ENCODE measurements around the gene BLOC1S5. TPM values are rescaled to one million over a fixed set of nuclear protein-coding genes. Genes with fewer than 3 reads are reported as not detected.

Gene BLOC1S5
- total RNA-seq, 1 experiment from 2014 or later = 16.1 TPM

DNA sequence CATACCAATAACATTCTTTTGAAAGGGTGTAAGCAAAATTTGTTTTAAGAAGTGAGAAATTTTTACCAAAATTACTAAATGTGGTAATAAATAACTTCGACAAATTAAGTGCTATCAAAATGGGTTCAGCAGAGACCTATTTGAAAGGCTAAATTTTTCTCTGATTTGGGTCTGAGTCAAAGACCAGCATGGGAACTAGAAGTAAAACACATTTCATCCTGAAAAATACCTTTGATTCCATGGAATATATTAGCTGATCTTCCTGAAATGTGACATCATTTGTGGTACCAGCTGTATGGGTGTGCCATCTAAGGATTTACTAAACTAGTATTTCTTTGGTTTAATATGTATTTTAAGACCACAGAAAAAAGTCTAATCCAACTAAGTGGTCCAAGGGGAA, 63.6 kb downstream of the BLOC1S5 start:
- TF ChIP-seq, protein P1, sequence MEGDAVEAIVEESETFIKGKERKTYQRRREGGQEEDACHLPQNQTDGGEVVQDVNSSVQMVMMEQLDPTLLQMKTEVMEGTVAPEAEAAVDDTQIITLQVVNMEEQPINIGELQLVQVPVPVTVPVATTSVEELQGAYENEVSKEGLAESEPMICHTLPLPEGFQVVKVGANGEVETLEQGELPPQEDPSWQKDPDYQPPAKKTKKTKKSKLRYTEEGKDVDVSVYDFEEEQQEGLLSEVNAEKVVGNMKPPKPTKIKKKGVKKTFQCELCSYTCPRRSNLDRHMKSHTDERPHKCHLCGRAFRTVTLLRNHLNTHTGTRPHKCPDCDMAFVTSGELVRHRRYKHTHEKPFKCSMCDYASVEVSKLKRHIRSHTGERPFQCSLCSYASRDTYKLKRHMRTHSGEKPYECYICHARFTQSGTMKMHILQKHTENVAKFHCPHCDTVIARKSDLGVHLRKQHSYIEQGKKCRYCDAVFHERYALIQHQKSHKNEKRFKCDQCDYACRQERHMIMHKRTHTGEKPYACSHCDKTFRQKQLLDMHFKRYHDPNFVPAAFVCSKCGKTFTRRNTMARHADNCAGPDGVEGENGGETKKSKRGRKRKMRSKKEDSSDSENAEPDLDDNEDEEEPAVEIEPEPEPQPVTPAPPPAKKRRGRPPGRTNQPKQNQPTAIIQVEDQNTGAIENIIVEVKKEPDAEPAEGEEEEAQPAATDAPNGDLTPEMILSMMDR (conservative IDR thresholded peaks at IDR 0.05) = no peak
- TF ChIP-seq EZH2 (IDR thresholded peaks at IDR 0.05; ENCODE audit: low read depth) = no peak
- Histone ChIP-seq H3K4me1 (replicated peaks; ENCODE audit: insufficient read depth) (no peaks in the 10 kb centered on the region), H2AFZ (no peak overlapping the region), H3K36me3 (ENCODE audit: low read depth) (no peaks in the 10 kb centered on the region), H3K27me3 (ENCODE audit: insufficient read depth, low read depth) (no peaks in the 10 kb centered on the region), H3F3A (ENCODE audit: insufficient read depth, low read depth) (no peaks in the 10 kb centered on the region), H3K9me3 (ENCODE audit: insufficient read depth, low read depth) (no peaks in the 10 kb centered on the region), H3K4me2 (no peak overlapping the region), H4K20me1 (ENCODE audit: insufficient read depth) (no peaks in the 10 kb centered on the region; the same call in 1 of the 2 replicates), H3K4me3 (no peak overlapping the region), H3K79me2 (ENCODE audit: low read depth) (no peaks in the 10 kb centered on the region), H3K9me2 (ENCODE audit: insufficient read depth) (no peaks in the 10 kb centered on the region), H3K27ac (no peak overlapping the region)
- no TSS peak for BruUV-seq (replicated peaks)
- POLR2A ChIA-PET (ENCODE audit: unreplicated experiment) = no interaction called here
- no peak for DNase-seq
- CTCF ChIA-PET = no interaction called here
- intact Hi-C loops (cut with micrococcal nuclease; ENCODE audit: unreplicated experiment) = no loop called here

DNA sequence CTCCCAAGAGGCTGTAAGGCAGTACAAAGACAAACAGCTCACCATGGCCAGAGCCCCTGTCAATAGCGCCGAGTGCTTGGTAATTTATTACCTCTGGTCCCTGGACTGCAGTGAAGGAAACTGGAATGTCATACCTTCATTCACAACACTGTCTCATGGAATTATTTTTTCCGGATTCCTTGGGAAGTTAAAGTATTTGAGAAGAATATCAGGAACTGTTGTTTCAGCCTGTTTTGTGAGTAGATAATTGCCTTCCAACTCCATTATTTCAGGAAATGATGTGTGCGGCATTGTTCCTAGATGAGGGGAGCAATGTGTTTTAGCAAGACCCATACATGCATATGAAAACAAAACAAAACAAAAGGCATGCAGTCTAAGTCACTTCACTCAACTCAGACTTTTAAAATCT, 64.0 kb downstream of the BLOC1S5 start:
- H3K9me3 ChIP-seq (ENCODE audit: insufficient read depth, low read depth) = no peaks in the 10 kb centered on the region
- no peak overlapping the region for H3K27ac ChIP-seq
- H3K79me2 ChIP-seq (ENCODE audit: low read depth) = no peaks in the 10 kb centered on the region
- no peaks in the 10 kb centered on the region for H3K4me1 ChIP-seq (replicated peaks; ENCODE audit: insufficient read depth)
- H4K20me1 ChIP-seq (ENCODE audit: insufficient read depth) = no peaks in the 10 kb centered on the region; the same call in 1 of the 2 replicates
- H3K36me3 ChIP-seq (ENCODE audit: low read depth) = no peaks in the 10 kb centered on the region
- BruUV-seq (replicated peaks) = no TSS peak
- H2AFZ ChIP-seq = no peak overlapping the region
- intact Hi-C loops (cut with micrococcal nuclease; ENCODE audit: unreplicated experiment) = no loop called here
- H3K4me2 ChIP-seq = no peak overlapping the region
- no peaks in the 10 kb centered on the region for H3K9me2 ChIP-seq (ENCODE audit: insufficient read depth)
- POLR2A ChIA-PET (ENCODE audit: unreplicated experiment) = no interaction called here
- no peaks in the 10 kb centered on the region for H3F3A ChIP-seq (ENCODE audit: insufficient read depth, low read depth)
- CTCF ChIA-PET = no interaction called here
- H3K27me3 ChIP-seq (ENCODE audit: insufficient read depth, low read depth) = no peaks in the 10 kb centered on the region
- no peak overlapping the region for H3K4me3 ChIP-seq
- DNase-seq = no peak
- TF ChIP-seq EZH2 (IDR thresholded peaks at IDR 0.05; ENCODE audit: low read depth) = no peak
- TF ChIP-seq, protein P1 (conservative IDR thresholded peaks at IDR 0.05) = no peak

DNA sequence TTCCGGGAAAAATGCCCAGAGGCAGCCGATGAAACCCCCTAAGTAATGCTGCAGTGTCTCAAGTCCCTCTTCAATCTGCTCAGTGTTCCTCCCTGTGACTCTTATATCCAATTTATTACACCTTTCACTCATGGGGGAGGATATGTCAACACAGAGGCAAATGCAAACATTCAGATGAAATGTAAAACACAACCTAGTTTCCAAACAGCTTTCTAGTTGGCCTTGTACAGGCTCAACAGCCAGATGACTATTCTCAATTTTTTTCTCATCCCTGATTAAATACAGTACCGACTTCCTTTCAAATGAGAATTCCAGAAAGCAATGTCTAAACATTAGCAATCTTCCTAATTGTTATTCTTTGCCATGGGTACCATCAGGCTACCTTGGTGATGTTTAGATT, 65.0 kb downstream of the BLOC1S5 start:
- no peaks in the 10 kb centered on the region; the same call in 1 of the 2 replicates for H4K20me1 ChIP-seq (ENCODE audit: insufficient read depth)
- no peaks in the 10 kb centered on the region for H3F3A ChIP-seq (ENCODE audit: insufficient read depth, low read depth)
- H3K9me3 ChIP-seq (ENCODE audit: insufficient read depth, low read depth) = no peaks in the 10 kb centered on the region
- no peaks in the 10 kb centered on the region for H3K36me3 ChIP-seq (ENCODE audit: low read depth)
- H3K79me2 ChIP-seq (ENCODE audit: low read depth) = no peaks in the 10 kb centered on the region
- H2AFZ ChIP-seq = no peak overlapping the region
- no peaks in the 10 kb centered on the region for H3K9me2 ChIP-seq (ENCODE audit: insufficient read depth)
- intact Hi-C loops (cut with micrococcal nuclease; ENCODE audit: unreplicated experiment) = no loop called here
- ChIA-PET CTCF (no interaction called here), POLR2A (ENCODE audit: unreplicated experiment) (no interaction called here)
- no peaks in the 10 kb centered on the region for H3K27me3 ChIP-seq (ENCODE audit: insufficient read depth, low read depth)
- no peak overlapping the region for H3K4me2 ChIP-seq
- H3K4me1 ChIP-seq (replicated peaks; ENCODE audit: insufficient read depth) = no peaks in the 10 kb centered on the region
- BruUV-seq (replicated peaks) = no TSS peak
- no peak overlapping the region for H3K27ac ChIP-seq
- TF ChIP-seq EZH2 (IDR thresholded peaks at IDR 0.05; ENCODE audit: low read depth) = no peak
- TF ChIP-seq, protein P1 (conservative IDR thresholded peaks at IDR 0.05) = no peak
- DNase-seq = no peak
- H3K4me3 ChIP-seq = no peak overlapping the region

All from PC-9 (cell line).